Activated CD8-positive, alpha-beta memory T cell treated with anti-CD3 and anti-CD28 coated beads, Interleukin-2, amount 50 U/mL, for 24 hours (primary cell): ENCODE measurements around the gene NBAS.

ENCODE experiments used
- DNase-seq: peaks from one replicate; pipeline ENCODE4 v3.0.0-alpha.2; 2020; ENCODE audit errors: extremely low read depth

NBAS gene

GRCh38 chr2:15170070-15170775, 390.9 kb downstream of the NBAS start:
- DNase-seq, result no peak

DNA sequence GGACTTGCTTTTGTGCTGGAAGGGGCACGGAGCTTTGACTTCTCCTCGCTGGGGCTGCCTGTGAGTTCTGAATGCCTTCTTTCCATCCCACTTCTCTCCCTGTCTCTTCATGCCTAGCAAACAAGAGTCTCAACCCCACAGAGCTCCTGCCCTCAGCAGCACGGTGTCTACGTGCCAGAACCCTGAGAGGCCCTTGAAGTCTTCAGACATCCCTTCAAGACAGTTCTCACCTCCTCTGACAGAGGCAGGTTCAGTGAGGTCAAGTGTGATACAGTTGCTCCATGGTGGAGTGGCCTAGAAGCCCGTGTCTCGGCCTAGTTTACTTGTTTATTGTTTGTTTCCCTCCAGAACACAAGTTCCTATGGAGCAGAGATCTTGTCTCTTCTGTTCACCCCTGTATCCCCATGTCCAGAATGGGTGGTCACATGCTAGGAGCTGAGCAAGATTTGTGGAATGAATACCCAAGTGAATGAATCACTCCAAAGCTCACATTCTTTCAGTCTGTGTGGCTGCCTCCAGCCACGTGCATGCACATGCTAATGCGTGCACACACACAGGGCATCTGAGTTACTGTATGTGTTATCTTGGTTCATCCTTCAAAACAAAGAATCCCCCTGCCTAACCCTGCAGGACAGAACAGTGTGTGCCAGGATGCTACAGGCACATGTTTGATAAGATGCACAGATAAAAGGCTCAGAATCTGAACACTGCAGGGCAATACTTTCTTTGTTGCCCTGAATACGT, 391.6 kb downstream of the NBAS start:
- no peak for DNase-seq

- DNase-seq, result no peak
Observed at GRCh38 chr2:15168116-15168515, 393.0 kb downstream of the NBAS start.

DNA sequence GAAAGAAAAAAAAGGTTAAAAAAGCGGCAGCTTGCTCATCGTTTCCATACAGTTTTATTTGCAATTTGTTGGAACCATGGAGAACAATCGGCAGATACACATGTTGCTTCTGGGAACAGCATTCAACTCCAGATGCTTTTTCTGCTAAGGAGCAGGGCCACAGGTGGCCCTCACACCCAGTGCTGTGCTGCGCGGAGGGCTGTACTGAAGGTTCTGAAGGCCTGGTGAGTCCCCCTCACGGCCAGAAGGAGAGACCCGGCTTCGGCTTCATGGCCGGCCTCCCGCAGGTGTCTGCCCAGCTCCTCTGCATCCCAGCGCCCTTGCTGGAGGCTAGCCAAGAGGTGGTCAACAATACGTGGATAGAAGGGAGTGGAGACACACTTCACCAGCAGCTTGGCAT, 394.3 kb downstream of the NBAS start:
- no peak for DNase-seq

GRCh38 chr2:15163326-15163725, 397.8 kb downstream of the NBAS start:
- no peak for DNase-seq

DNA sequence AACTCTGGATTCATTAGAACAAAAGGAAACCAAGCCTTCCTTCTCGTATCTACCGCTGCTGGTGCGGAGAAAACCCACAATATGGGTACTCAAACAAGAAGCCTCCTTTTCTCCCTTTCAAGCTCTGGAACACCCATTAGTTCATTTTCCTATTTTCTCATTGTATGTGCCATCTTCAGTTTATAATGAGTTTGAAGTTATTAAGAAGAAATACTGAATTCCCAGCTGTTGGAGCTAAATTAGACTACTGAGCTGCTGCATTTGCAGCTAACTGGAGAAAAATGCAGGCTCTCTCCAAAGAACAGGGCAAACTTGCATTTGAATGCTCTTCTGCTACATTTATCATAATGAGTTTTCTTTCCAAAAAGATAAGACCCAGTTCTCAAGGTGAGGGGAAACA, 398.5 kb downstream of the NBAS start:
- DNase-seq, result no peak

DNA sequence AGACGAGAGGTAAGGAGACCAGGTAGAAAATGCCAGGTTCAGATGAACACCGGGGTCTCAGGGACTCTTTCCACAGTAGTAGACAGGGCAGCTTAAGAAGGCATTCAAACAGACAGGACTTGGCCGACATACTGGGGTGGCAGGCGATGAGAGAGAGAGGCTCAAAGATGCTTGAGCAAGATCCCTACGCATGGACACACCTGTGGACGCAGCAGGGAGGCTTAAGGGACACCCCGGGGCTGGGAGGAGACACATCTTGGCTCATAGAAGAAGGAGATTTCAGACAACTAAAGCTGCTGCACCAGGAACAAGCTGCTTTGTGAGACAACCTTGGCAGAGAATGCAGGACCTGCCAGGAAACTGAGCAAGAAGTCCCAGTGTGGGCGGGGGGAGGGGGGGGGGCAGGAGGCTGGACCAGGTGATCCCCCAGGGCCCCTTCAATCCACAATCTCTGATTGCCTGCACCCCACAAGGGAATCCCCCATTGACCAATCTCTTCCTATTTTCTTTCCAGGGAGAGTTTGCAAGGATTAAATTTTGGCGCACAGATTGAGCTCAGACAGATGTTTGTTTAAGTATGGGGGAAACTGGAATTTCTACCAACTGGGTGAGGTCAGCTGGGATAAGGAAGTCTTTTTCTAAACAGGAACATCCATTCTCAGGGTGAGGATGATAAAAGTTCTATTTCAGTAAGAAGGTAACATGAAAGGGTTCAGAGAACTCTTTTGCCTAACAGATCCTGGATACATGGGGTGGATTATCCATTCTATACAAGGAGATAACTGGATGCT, 400.7 kb downstream of the NBAS start:
- no peak for DNase-seq

DNA sequence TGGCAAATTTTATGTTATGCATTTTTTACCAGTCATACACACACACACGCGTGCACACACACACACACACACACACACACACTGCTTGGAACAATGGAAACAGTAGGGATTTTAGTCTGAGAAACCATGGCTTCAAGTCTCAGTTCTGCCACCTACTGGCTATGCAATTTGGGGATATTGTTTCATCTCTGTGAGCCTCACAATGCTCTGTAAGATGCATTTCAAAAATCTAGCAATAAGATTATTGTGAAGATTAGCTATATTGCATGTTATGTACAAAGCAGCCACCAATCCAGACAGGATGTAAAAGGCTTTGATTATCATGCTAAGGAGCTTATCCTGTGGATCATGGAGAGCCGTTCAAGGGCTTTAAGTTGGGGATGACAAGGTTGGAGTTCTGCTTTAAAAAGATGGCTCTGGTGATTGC, 401.4 kb downstream of the NBAS start:
- DNase-seq, result no peak

DNA sequence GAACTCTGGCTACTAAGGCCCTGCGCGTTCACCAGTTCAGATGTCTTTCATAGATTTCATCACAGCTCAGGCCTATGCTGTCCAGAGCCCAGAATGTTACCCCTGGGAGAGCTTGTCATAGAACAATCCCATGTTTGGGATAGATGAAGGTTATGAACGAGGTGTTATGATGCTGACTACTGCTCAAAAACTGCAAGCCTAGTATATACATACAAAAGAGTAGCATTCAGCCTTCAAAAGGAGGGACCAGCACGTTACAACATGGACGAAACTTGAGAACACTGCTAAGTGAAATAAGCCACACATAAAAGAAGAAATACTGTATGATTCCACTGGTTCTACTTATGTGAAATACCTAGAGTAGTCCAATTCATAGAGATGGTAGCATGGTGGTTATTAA, 401.9 kb downstream of the NBAS start:
- DNase-seq, result no peak

DNA sequence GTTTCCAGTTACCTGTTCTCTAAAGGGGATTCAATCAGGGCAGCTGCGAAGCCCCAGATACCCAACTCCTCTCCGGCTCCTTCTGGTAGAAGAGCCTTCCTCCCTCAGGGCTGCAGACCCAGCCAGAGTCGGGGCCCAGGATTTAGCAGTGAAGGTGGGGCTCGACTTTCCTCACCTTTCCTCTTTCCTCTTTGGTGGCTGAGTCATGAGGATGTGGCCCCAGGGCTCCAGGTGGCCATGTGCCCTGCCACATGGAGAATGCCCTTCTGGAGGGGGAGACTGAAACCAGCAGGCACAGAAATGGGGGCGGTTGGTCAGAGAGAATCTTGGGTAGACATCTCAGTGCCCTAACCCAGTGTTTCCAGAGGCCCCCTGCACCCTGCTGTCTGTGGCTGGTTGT, 402.6 kb downstream of the NBAS start:
- DNase-seq, result no peak

GRCh38 chr2:15158100-15158499, 403.0 kb downstream of the NBAS start:
- no peak for DNase-seq

DNA sequence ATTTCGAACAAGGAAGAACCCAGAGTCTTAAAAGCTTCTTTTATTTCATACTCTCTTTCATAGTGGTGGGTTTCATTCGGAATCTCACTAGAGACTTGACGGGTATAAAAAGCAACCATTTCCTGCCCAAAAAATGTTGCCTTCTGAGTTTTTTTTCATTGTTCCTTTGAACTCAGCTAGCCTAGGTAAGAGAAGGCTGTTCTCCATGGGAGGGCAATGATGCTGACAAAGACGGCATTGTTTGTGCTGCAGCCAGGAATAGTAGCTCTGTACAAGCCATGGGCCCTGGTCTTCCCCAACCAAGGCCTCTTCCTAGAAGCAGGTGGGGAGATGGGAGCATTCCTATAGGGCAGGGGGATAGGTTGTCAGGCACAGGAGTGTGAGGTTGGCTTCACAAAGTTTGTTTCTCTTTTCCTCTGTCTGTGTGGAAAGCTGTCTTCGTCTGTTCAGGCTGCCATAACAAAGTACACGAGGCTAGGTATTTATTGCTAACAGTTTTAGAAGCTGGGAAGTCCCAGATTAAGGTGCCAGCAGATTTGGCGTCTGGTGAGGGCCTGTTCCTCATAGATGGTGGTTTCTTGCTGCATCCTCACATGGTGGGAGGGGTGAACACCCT, 405.1 kb downstream of the NBAS start:
- DNase-seq, result no peak

GRCh38 chr2:15154297-15154696, 406.8 kb downstream of the NBAS start:
- no peak for DNase-seq

- no peak for DNase-seq
Observed at GRCh38 chr2:15152382-15152781, 408.8 kb downstream of the NBAS start.

GRCh38 chr2:15149063-15149462, 412.1 kb downstream of the NBAS start:
- DNase-seq, result no peak

DNA sequence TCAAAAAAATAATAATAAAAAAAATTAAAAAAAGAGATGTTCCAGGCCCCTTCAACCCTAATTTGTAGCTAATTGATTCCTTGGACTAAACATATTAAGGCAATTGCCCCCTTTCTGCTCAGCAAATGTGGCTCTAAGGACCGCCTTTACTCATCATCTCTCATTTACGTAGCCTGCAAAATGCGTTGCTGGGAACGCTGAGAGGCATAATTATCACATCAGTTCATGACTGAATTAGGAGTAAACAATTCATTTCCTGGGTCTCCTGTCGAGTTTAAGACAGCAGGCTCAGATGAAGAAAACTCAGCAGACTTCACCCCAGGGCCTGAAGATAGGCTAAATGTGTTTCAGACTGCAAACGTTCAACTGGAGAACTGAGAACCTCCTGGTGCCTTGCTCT, 413.5 kb downstream of the NBAS start:
- DNase-seq, result no peak

- no peak for DNase-seq
Observed at GRCh38 chr2:15146960-15147359, 414.2 kb downstream of the NBAS start.

GRCh38 chr2:15145919-15146318, 415.2 kb downstream of the NBAS start:
- no peak for DNase-seq

GRCh38 chr2:15145046-15145817, 415.9 kb downstream of the NBAS start:
- DNase-seq, result no peak

- peak; percentile 60 for DNase-seq
Observed at GRCh38 chr2:15142069-15142689, 419.0 kb downstream of the NBAS start.

GRCh38 chr2:15141211-15141610, 419.9 kb downstream of the NBAS start:
- DNase-seq, result no peak
